Stromal cell of bone marrow (primary cell): ENCODE data around the gene SH3GL2.

Source experiments
- DNase-seq: peaks from one replicate; pipeline ENCODE4 v3.0.0-alpha.2; 2012; ENCODE audit warnings: low read depth

The SH3GL2 gene

GRCh38 chr9:17611342-17611741 lies 32.5 kb downstream of the SH3GL2 start:
- no peak for DNase-seq

- DNase-seq = no peak
These were observed 33.1 kb downstream of the SH3GL2 start for GRCh38 chr9:17611917-17612316.

GRCh38 chr9:17613758-17614157 lies 34.9 kb downstream of the SH3GL2 start:
- DNase-seq = peak; percentile 59

GRCh38 chr9:17614250-17614649 lies 35.4 kb downstream of the SH3GL2 start:
- no peak for DNase-seq

GRCh38 chr9:17614903-17615302 lies 36.0 kb downstream of the SH3GL2 start:
- DNase-seq = no peak

- DNase-seq = no peak
These were observed 43.3 kb downstream of the SH3GL2 start for GRCh38 chr9:17622141-17622540.

- no peak for DNase-seq
These were observed 43.9 kb downstream of the SH3GL2 start for GRCh38 chr9:17622749-17623148.

GRCh38 chr9:17623965-17624364 lies 45.1 kb downstream of the SH3GL2 start:
- DNase-seq = no peak

- DNase-seq = no peak
These were observed 45.7 kb downstream of the SH3GL2 start for GRCh38 chr9:17624571-17624970.

- no peak for DNase-seq
These were observed 47.0 kb downstream of the SH3GL2 start for GRCh38 chr9:17625644-17626388.

- no peak for DNase-seq
These were observed 48.8 kb downstream of the SH3GL2 start for GRCh38 chr9:17627641-17628040.

- DNase-seq = no peak
These were observed 49.8 kb downstream of the SH3GL2 start for GRCh38 chr9:17628624-17629023.

- DNase-seq = no peak
These were observed 51.7 kb downstream of the SH3GL2 start for GRCh38 chr9:17630531-17630949.

- DNase-seq = no peak
These were observed 52.5 kb downstream of the SH3GL2 start for GRCh38 chr9:17631396-17631795.

GRCh38 chr9:17632994-17633393 lies 54.1 kb downstream of the SH3GL2 start:
- DNase-seq = no peak

- no peak for DNase-seq
These were observed 56.4 kb downstream of the SH3GL2 start for GRCh38 chr9:17635115-17635890.

GRCh38 chr9:17636349-17636748 lies 57.5 kb downstream of the SH3GL2 start:
- no peak for DNase-seq

- DNase-seq = no peak
These were observed 58.0 kb downstream of the SH3GL2 start for GRCh38 chr9:17636821-17637220.

GRCh38 chr9:17637229-17637628 lies 58.4 kb downstream of the SH3GL2 start:
- no peak for DNase-seq

- peak; percentile 3 for DNase-seq
These were observed 69.7 kb downstream of the SH3GL2 start for GRCh38 chr9:17648516-17648915.

GRCh38 chr9:17651725-17652124 lies 72.9 kb downstream of the SH3GL2 start:
- DNase-seq = no peak

- no peak for DNase-seq
These were observed 75.1 kb downstream of the SH3GL2 start for GRCh38 chr9:17653947-17654465.

GRCh38 chr9:17656889-17657288 lies 78.0 kb downstream of the SH3GL2 start:
- no peak for DNase-seq
